ENCODE measurements around the gene CENPN.
A peak's percentile ranks its signal among the peaks of the same experiment; 100 is the strongest.

Gene CENPN

GRCh38 chr16:80992676-80993293 lies 14.2 kb upstream of the CENPN start:
- DNase-seq: no peak

GRCh38 chr16:80993307-80993706 lies 13.7 kb upstream of the CENPN start:
- no peak for DNase-seq

- peak; percentile 74 for DNase-seq
Observed at GRCh38 chr16:80993834-80994233, 13.2 kb upstream of the CENPN start.

- no peak for DNase-seq
Observed at GRCh38 chr16:80994451-80994850, 12.6 kb upstream of the CENPN start.

- no peak for DNase-seq
Observed at GRCh38 chr16:80996688-80997138, 10.3 kb upstream of the CENPN start.

GRCh38 chr16:80997139-80997798 lies 9.7 kb upstream of the CENPN start:
- no peak for DNase-seq

GRCh38 chr16:80997964-80998620 lies 8.9 kb upstream of the CENPN start:
- DNase-seq: no peak

- DNase-seq: no peak
Observed at GRCh38 chr16:81000873-81001272, 6.1 kb upstream of the CENPN start.

GRCh38 chr16:81001330-81001729 lies 5.7 kb upstream of the CENPN start:
- no peak for DNase-seq

- no peak for DNase-seq
Observed at GRCh38 chr16:81003064-81003463, 4.0 kb upstream of the CENPN start.

- DNase-seq: no peak
Observed at GRCh38 chr16:81003610-81004460, 3.2 kb upstream of the CENPN start.

GRCh38 chr16:81004646-81005353 lies 2.2 kb upstream of the CENPN start:
- peak; percentile 1 for DNase-seq

- no peak for DNase-seq
Observed at GRCh38 chr16:81005610-81006161, 1.3 kb upstream of the CENPN start.

GRCh38 chr16:81006211-81006812 lies 702 bp upstream of the CENPN start:
- no peak for DNase-seq

GRCh38 chr16:81008505-81008789 lies 1.4 kb downstream of the CENPN start:
- no peak for DNase-seq

GRCh38 chr16:81012974-81013373 lies 6.0 kb downstream of the CENPN start:
- DNase-seq: no peak

GRCh38 chr16:81014672-81015071 lies 7.7 kb downstream of the CENPN start:
- DNase-seq: no peak

GRCh38 chr16:81018496-81018895 lies 11.5 kb downstream of the CENPN start:
- no peak for DNase-seq

- no peak for DNase-seq
Observed at GRCh38 chr16:81026429-81026828, 19.4 kb downstream of the CENPN start.

GRCh38 chr16:81029930-81030604 lies 23.1 kb downstream of the CENPN start:
- no peak for DNase-seq

- DNase-seq: peak; percentile 31
Observed at GRCh38 chr16:81035398-81035974, 28.5 kb downstream of the CENPN start, which contains the start of gene ATMIN. TSS of gene ATMIN (plus strand) at chr16:81035842. CDS start at chr16:81035871, 29 bp downstream.

Measured in NCI-H446 treated with DMSO at 0.1 percent for 48 hours (cell line).